ENCODE results near the gene ITGAL. TPM values are rescaled to one million over a fixed set of nuclear protein-coding genes. Genes with fewer than 3 reads are reported as not detected.

The ITGAL gene
- total and polyA plus RNA-seq, 2 donors (not counting 3 experiments of a cell fraction or from before 2014, with no cell fraction given): not detected

DNA sequence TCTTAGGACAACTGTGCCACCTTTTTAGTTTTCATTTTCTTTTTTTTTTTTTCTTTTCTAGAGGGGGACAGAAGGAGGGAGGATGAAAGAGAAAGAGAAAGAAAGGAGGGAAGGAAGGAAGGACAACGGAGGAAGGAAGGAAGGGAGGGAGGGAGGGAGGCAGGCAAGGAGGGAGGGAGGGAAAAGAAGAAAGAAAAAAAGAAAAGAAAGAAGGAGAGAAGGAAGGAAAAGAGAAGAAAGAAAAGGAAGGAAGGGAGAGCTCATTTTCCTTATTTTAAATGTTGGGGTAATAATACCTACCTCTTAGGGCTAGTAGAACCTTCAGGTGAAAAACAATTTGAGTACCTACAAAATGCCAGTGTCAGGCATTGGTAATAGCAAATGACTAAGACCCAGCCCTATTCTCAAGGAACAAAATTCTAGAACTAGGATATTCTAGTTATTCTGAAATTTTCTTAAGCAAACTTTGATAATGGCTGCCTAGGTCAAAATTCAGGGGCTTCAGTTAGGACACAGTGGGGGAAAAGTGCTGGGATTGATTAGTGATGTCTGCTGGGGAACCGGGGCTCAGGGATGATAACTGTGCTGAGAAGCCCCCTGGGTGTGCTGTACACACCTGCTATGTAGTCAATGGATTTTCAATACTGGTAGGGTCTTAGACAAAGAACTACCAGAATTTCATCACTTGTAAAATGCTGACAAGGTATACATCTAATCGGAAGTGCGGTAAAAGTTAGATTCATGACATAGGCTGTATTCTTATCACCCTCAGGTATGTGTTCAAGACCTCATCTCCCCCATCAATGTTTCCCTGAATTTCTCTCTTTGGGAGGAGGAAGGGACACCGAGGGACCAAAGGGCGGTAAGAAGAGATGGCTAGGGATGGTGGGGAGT, 31.1 kb downstream of the ITGAL start:
- H2AFZ ChIP-seq (ENCODE audit: low read depth, low read length): no peak overlapping the region
- dilution Hi-C loops (cut with MboI; ENCODE audit: extremely low pct_ligation_motif_present, low sequenced_read_pairs): no loop called here
- TF ChIP-seq, protein P1, sequence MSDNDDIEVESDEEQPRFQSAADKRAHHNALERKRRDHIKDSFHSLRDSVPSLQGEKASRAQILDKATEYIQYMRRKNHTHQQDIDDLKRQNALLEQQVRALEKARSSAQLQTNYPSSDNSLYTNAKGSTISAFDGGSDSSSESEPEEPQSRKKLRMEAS (IDR thresholded peaks at IDR 0.05; ENCODE audit: insufficient read depth, insufficient read length): no peak
- TF ChIP-seq, protein P2, sequence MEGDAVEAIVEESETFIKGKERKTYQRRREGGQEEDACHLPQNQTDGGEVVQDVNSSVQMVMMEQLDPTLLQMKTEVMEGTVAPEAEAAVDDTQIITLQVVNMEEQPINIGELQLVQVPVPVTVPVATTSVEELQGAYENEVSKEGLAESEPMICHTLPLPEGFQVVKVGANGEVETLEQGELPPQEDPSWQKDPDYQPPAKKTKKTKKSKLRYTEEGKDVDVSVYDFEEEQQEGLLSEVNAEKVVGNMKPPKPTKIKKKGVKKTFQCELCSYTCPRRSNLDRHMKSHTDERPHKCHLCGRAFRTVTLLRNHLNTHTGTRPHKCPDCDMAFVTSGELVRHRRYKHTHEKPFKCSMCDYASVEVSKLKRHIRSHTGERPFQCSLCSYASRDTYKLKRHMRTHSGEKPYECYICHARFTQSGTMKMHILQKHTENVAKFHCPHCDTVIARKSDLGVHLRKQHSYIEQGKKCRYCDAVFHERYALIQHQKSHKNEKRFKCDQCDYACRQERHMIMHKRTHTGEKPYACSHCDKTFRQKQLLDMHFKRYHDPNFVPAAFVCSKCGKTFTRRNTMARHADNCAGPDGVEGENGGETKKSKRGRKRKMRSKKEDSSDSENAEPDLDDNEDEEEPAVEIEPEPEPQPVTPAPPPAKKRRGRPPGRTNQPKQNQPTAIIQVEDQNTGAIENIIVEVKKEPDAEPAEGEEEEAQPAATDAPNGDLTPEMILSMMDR (IDR thresholded peaks at IDR 0.05; ENCODE audit: extremely low read depth in 1 of 2, insufficient read depth in 1 of 2, low read depth in 1 of 2, low read length in 2 of 2): no peak
- TF ChIP-seq FOS (IDR thresholded peaks at IDR 0.05; ENCODE audit: borderline replicate concordance, insufficient read depth, low read length): no peak
- TF ChIP-seq MYC (IDR thresholded peaks at IDR 0.05; ENCODE audit: low read depth, low read length): no peak
- TF ChIP-seq GATA2 (IDR thresholded peaks at IDR 0.05; ENCODE audit: insufficient read depth, insufficient read length, low read depth, low read length): no peak
- no peak for TF ChIP-seq POLR2AphosphoS5 (IDR thresholded peaks at IDR 0.05; ENCODE audit: insufficient read depth, low read depth, low read length)
- no peak for TF ChIP-seq POLR2A (IDR thresholded peaks at IDR 0.05; ENCODE audit: low read depth, low read length)
- TF ChIP-seq EZH2 (IDR thresholded peaks at IDR 0.05; ENCODE audit: borderline replicate concordance, low read depth, low read length, severe bottlenecking): no peak
- no peak for TF ChIP-seq JUN (IDR thresholded peaks at IDR 0.05; ENCODE audit: borderline replicate concordance, insufficient read depth, insufficient read length, low read depth)
- no peak for FAIRE-seq
- H3K4me2 ChIP-seq (ENCODE audit: insufficient read depth, low read length): no peak overlapping the region
- ChIA-PET POLR2A (no interaction called here), CTCF (interaction anchor here (1.4 kb wide), 1 partner anchor 12 kb away, joined by 3 read pairs; no protein-coding TSS in a partner anchor)
- H3K79me2 ChIP-seq (ENCODE audit: control insufficient read depth, insufficient read depth, low read length): no peaks in the 10 kb centered on the region
- no peaks in the 10 kb centered on the region for H3K9me1 ChIP-seq (replicated peaks; ENCODE audit: control insufficient read depth, extremely low read depth, insufficient read depth, low read length)
- H3K36me3 ChIP-seq (ENCODE audit: control insufficient read depth in 2 of 2, extremely low read depth in 1 of 2, insufficient read depth in 2 of 2, low read length in 2 of 2): no peaks in the 10 kb centered on the region
- no peak for DNase-seq (ENCODE audit: low read depth, low spot score)
- H3K4me3 ChIP-seq (replicated peaks in 1 of 3; ENCODE audit: insufficient read depth in 1 of 3, low read depth in 1 of 3, low read length in 3 of 3): no peak overlapping the region
- H3K27me3 ChIP-seq (ENCODE audit: control insufficient read depth in 2 of 2, insufficient read depth in 2 of 2, low read length in 2 of 2): peaks cover 3 to 4% of the 10 kb centered on the region in 2 experiments
- H3K9me3 ChIP-seq (replicated peaks; ENCODE audit: control insufficient read depth, insufficient read depth, low read length): no peaks in the 10 kb centered on the region
- H3K4me1 ChIP-seq (ENCODE audit: control insufficient read depth, extremely low read depth, insufficient read depth, low read length): no peaks in the 10 kb centered on the region
- H3K9ac ChIP-seq (replicated peaks; ENCODE audit: extremely low read depth, insufficient read depth, low read length): no peak overlapping the region
- no TSS peak for BruUV-seq (replicated peaks)
- no peak overlapping the region for H3K27ac ChIP-seq (ENCODE audit: insufficient read depth, low read depth, low read length)
- no peaks in the 10 kb centered on the region for H4K20me1 ChIP-seq (replicated peaks; ENCODE audit: control insufficient read depth, extremely low read depth, insufficient read depth, low read length)
- intact Hi-C loops (cut with micrococcal nuclease): no loop called here

Data from endothelial cell of umbilical vein (primary cell).